GM12892 (cell line): ENCODE results near the gene SYNPO.

Source experiments
- POLR2A ChIP-seq: IDR thresholded peaks from 2 replicates; pipeline ENCODE4 v1.6.1; 2011; ENCODE audit warnings: low read depth, low read length, control low read depth
- POLR2AphosphoS5 ChIP-seq: IDR thresholded peaks from 2 replicates; pipeline ENCODE4 v1.6.1; 2011; ENCODE audit warnings: low read depth, low read length, control low read depth
- TAF1 ChIP-seq: IDR thresholded peaks from 2 replicates; pipeline ENCODE4 v1.6.1; 2011; ENCODE audit warnings: low read depth, mild to moderate bottlenecking, control low read depth, low read length, borderline replicate concordance

GRCh38 chr5:150604894-150605440 lies 35.5 kb upstream of the SYNPO start:
- TF ChIP-seq POLR2A = no peak
- TF ChIP-seq TAF1 = no peak
- no peak for TF ChIP-seq POLR2AphosphoS5
